ENCODE results near the gene MTHFD2L.
"Not testable (repeated sequence)": the region's sequence is repeated elsewhere in the genome, so short reads cannot be mapped to it uniquely, and the experiment has no call there.

The MTHFD2L gene

DNA sequence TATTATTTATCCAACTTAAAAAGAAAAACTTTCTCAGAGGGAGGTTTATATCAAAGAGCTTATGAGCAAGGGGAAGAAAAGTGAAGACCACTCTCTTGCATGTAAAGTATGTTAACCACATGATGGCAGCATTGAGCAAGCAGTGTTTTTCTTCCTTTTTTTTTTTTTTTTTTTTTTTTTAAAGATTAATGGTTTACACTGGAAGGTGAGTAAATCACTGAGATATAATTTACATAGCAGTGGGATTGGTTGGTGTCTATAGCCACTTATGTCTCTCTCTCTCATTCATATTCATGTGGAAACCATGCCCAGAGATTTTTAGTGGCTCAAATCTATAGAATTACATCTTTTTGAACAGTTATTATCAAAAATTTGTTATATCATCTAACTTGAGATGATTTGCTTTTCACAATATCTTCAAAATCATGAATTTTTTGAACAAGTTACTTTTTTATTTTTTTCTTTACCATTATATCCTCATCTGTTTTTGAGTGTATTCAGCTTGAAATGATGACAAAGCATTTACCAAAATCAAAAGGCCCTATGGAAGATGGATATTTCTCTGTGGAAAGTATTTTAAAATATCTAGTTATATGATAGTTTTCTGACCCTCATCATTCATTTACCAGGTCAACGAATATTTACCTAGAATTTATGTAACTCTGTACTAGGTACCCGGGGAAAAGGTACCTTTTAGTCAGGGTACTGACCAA, 31.6 kb downstream of the MTHFD2L start:
- peak; percentile 63 for DNase-seq (ENCODE audit: low spot score)

DNA sequence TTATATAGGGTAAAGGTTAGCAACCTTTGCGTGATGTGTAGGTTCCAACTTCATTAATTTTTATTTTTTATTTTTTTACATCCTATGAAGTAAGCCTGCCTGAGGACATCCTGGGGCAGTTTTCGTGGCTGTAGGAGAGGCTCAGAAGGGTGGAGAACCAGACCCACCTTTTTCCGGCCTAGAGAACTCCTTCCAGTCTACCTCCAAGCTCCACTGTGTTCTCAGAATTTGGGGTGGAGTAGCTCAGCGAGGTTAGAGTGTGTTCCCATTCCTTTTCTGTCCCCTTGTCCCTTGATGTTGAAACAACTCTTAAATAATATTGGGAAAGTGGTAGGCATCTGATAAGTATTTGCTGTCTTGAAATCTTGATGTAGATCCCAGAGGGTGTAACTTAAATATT, 32.4 kb downstream of the MTHFD2L start:
- no peak for DNase-seq (ENCODE audit: low spot score)

DNA sequence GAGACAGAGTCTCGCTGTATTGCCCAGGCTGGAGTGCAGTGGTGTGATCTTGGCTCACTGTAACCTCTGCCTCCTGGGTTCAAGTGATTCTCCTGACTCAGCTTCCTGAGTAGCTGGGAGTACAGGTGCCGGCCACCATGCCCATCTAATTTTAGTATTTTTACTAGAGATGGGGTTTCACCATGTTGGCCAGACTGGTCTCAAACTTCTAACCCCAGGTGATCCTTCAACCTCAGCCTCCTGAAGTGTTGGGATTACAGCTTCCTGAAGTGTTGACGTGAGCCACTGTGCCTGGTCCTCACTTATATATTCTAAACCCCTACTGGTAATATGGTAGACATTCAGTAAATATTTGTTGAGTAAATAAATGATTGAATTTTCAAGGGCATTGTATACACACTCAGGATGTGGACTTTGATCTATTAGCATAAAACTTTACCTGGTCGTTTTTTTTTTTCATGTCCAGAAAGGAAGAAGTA, 33.0 kb downstream of the MTHFD2L start:
- no peak for DNase-seq (ENCODE audit: low spot score)

DNA sequence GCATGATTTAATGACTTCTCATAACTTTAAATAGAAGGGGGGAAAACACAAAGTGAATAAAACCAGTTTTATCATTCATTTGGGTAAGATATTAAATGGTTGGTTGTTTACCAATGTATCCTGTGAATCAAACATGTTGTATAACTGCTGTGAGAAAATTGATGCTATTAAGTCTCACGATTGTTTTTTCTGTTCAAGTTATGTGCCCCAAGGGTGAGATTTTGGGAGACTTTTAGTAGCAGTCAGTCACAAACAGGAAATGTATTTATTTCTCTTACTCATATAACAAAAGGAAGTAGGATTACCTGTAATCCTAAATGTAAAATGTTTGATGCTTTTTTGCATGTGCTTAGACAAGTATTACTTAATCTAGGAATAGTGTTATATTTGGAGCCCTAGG, 39.2 kb downstream of the MTHFD2L start:
- DNase-seq (ENCODE audit: low spot score): no peak

DNA sequence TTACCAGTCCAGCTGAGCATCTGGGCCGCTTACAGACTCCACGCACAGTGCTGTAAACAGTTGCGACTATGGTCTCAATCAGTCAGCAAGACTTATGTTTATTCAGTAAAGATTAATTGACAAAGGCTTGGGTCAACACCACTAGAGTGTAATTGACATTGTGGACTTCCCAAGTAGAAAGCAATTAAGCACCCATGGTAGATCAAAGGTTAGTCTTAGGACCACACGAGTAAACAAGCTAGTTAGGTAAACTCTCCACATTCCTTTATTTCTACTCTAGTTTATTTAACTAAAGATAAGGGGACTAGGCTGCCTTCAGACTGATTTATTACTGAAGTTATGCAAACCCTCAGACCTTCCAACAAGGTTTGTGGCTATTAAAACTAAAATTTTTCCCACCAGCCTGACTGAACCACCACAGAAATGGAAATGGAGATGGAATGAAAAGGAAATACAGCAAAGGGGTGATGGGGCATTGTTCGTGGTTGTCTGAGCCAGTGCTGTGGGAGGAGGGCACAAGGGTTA, 44.2 kb downstream of the MTHFD2L start:
- no peak for DNase-seq (ENCODE audit: low spot score)

DNA sequence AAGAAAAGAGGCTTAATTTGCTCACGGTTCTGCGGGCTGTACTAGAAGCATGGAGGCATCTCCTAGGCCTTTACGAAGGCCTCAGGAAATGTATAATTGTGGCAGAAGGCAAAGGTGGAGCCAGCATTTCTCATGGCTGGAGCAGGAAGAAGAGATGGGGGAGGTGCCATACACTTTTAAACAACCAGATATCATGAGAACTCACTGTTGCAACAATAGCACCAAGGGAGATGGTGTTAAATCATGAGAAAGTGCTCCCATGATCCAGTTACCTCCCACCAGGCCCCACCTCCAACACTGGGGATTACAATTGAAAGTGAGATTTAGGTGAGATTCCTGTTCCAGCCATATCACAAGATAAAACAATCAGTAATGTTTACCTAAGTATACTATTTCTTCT, 45.5 kb downstream of the MTHFD2L start:
- DNase-seq (ENCODE audit: low spot score): no peak

DNA sequence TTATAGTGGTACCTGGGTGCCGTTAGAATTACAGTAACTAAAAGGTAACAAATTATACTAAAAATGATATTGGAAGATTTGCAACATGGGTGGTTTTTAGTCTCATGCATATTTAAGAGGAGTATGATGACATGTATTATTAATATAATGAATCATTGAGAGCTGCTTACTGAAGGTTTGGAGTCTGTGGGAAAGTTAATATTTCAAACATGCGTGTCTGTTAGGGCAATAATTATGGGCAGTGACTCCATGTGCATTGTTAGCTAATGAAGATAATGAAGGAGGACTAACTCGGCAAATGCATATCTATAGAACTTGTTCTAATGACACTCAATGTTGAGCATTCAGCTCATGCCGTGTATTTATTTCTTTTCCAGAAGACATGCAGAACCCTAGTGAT, 47.1 kb downstream of the MTHFD2L start:
- DNase-seq (ENCODE audit: low spot score): no peak

DNA sequence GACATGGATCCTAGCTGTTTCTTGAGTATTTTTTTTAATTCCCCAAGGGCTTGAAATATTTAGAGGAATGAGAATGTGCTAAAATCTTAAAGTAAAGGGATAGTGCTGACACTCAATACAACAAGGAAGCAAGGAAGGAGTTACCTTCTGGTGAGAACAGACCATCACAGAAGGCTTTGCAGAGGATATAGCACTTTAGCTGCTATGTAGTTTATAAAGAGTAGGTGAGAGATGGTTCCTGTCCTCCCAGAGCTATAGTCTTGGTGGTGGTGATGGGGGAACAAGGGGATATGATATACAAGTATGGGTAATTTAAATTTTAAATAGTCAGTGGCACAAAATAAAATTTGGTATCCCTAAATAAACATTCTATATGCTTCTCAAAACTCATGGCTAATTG, 47.6 kb downstream of the MTHFD2L start:
- DNase-seq (ENCODE audit: low spot score): no peak

DNA sequence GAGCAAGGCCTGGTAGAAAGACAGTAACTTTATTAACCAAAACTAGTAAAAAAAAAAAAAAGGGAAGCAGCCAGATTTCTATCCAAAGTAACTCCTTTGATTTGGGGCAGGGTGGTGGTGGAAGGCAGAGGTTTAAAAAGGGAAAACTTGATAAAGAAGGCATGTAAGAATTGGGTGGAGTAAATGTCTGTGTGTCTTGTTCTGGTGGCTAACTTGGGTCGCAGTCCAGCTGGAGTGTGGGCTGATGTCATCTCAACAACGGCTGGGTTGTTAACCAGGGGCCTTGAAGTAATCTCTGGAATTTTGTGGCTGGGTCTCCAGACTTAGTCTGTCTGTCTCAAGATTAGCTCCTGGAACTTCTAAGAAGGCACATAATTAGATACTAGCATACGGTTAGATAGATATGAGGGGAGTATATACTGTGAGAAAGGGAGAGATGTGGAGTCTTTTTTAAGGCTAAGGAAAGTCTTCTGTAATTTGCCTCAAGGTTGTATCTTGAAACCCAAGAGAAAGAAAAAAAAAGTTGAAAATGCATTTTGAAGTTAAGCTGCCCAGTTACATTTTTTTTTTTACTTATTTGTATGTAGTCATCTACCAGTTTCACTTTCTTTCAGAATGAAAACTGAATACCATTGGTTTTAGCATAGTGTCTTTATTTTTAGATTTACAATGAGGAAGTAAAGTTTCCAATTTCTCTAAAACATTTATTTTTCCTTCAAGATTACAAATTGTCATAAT, 48.3 kb downstream of the MTHFD2L start:
- DNase-seq (ENCODE audit: low spot score): no peak

DNA sequence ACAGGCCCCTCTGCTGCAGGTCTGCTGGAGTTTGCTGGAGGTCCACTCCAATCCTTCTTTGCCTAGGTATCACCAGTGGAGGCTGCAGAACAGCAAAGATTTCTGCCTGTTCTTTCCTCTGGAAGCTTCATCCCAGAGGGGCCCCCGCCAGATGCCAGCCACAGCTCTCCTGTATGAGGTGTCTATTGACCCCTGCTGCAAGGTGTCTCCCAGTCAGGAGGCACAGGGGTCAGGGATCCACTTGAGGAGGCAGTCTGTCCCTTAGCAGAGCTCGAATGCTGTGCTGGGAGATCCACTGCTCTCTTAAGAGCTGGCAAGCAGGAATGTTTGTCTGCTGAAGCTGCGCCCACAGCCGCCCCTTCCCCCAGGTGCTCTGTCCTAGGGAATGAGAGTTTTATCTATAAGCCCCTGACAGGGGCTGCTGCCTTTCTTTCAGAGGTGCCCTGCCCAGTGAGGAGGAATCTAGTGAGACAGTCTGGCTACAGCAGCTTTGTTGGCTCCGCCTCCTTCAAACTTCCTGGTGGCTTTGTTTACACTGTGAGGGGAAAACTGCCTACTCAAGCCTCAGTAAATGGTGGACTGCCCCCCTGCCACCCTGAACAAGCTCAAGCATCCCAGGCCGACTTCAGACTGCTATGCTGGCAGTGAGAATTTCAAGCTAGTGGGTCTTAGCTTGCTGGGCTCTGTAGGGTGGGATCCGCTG, 56.7 kb downstream of the MTHFD2L start:
- DNase-seq (ENCODE audit: low spot score): not testable (repeated sequence)

DNA sequence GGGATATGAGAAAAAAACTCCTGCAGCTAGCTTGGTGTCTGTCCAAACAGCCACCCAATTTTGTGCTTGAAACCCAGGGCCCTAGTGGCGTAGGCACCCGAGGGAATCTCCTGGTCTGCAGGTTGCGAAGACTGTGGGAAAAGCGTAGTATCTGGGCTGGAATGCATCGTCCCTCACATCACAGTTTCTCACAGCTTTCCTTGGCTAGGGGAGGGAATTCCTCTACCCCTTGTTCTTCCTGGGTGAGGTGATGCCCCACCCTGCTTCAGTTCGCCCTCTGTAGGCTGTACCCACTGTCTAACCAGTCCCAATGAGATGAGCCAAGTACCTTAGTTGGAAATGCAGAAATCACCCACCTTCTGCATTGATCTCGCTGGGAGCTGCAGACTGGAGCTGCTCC, 57.3 kb downstream of the MTHFD2L start:
- not testable (repeated sequence) for DNase-seq (ENCODE audit: low spot score)

DNA sequence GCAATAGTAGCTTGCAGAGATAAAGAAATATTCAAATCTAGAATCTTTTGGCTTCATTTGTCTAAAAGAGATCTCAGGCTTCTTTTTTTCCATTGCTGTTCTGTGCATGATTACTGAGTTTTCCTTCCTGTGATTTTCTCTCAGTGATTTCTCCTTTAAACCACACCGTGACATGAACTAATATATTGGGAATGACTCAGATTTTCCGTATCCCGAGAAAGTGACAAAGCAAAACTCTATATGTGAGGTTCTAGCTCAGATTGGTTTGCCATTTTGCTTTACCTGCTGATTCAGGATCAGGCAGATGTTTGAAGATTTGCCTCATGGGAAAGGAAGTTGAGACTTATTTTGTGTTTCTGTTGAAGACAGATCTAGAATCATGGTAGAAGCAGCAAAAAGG, 59.4 kb downstream of the MTHFD2L start:
- DNase-seq (ENCODE audit: low spot score): no peak

DNA sequence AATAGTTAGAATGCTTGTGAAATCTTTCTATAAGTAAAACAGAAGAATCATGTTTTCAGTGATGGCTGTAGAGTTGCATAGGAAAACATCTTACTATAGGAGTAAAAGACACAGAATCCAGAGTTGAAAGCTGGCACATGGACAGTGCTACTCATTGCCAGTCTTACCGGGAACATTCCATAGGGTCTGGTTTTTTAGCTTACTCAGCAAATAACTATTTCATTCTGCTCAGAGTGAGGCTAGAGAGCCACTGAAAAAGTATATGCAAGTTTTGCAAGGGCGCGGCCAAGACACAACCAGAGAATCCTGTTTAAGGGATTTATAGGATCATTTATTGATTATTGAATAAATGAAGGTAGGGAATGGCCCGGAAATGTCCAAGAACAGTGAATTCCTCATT, 60.3 kb downstream of the MTHFD2L start:
- no peak for DNase-seq (ENCODE audit: low spot score)

DNA sequence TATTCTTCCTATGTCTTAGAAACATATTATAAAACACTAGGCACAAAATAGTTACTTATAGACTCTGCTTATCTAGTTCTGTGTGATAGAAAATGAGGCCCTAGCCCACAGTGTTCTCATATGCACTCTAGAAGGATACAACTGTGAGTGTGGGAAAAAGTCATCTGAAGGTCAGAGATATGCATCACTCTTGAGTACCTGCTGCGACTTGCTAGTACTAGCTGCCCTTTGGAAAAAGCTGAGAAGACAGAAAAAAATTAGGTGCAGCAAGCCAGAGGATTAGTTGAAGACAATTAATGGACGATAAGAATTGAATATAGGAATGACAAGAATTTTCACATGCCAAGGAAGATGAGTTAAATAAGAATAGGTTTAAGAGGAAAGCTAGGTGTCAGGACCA, 61.3 kb downstream of the MTHFD2L start:
- DNase-seq (ENCODE audit: low spot score): no peak

DNA sequence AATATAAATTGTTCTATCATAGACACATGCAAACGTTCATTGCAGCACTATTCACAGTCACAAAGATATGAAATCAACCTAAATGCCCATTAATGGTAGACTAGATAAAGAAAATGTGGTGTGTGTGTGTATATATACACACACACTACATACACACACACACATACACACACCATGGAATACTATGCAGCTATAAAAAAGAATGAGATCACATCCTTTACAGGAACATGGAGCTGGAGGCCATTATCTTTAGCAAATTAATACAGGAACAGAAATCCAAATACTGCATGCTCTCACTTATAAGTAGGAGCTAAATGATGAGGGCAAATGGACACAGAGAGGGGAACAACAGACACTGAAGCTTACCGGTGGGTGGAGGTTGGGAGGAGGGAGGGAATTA, 65.2 kb downstream of the MTHFD2L start:
- no peak for DNase-seq (ENCODE audit: low spot score)

DNA sequence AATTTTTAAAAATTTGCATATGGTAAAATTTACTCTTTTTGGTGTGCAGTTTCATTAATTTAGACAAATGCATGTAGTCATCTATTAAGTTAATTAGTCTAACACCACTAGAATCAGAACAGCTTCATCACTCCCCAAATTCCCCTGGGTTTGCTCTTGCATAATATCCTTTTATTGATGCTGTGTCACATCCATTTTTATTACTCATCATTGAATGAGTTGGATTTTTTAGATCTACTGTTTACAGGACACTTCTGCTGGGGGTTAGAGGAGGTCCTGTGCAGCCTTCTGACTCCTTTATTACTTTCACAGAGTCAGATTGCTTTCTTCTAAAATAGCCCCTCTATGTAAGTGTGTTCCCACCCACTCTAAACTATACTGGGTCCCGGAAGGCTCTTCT, 65.9 kb downstream of the MTHFD2L start:
- DNase-seq (ENCODE audit: low spot score): no peak

DNA sequence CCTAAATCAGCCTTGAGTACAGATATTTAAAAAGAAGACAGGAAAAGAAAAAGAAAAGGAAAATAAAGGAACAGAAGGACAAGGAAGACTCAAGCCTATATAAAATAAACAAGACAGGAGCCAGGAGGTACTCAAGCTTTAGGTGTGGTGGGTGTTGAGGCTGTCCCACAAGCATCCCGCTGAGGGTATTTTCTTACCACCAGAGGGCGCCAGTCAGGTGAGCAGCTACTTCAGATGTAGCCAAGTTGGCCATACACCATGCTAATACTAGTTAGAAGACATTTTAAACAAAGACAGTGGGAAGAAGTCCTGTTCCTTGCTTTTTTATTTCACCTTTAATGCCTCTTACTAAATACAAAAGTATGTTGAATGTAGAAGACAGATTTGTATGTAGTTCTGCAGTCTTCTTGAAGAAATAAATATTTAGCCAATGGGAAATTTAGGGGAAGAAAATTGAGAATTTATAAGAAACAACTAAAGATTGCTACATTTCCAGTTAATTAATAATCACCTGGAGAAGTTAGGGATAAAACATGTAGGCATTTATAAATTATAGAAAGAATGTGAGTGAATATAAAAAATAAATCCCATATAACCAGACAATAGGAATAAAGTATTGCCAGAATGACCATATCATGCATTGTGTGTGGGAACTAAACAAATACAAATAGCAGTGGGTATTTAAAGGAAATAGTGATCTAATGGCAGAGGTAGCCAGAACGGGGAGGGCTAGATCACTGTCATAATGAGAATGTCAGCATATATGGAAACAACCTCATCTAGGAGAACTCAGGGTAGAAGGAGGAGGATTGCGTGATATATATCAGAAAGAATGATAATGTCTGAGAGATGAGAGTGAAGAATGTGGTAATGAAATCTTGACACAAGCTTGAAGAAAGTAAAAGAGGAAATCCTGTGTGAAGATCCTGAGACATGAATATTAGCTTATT, 71.0 kb downstream of the MTHFD2L start:
- peak; percentile 53 for DNase-seq (ENCODE audit: low spot score)

DNA sequence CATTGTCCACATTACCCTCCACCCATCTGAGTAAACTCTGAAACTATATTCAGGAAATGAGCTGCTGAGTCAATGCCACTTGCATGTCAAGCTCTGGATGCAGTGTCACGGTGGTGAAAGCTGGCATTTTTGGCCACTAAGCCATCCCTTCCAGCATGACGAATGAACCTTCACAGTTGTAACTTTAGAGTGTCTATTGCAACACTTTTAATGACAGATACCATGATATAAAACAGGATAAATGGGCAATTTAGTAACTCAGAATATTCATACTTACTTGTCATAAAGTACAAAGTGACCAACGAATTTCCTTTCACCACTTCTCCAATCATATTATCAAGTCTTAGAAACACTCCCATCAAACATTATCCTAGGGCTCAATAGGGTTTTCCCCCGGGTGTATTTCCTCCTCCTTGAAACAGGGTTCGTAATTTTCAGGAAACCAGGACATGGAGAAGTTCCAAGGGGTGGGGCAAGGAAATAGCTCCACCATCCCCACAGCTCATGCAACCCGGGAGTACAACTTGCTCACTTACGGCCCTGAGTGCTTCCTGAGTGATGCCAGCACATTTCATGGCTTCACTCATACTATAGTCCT, 73.1 kb downstream of the MTHFD2L start:
- no peak for DNase-seq (ENCODE audit: low spot score)

DNA sequence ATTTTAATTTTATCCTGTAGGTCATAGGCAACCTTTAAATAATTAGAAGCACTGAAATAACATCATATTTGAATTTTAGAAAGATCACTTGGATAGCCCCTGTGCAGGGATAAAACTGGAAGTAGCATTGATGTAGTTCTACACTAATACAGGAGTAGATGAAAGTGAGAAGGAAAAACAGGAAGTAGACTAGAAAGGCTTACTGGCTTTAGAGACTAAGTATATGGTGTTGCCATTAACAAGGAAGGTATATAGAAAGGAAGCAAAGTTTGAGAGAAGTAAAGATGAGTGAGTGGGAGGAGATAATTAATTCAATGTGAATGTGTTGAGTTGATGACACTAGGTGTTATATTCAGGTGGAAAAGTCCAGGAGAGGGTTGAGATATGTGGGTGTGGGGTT, 77.2 kb downstream of the MTHFD2L start:
- no peak for DNase-seq (ENCODE audit: low spot score)

DNA sequence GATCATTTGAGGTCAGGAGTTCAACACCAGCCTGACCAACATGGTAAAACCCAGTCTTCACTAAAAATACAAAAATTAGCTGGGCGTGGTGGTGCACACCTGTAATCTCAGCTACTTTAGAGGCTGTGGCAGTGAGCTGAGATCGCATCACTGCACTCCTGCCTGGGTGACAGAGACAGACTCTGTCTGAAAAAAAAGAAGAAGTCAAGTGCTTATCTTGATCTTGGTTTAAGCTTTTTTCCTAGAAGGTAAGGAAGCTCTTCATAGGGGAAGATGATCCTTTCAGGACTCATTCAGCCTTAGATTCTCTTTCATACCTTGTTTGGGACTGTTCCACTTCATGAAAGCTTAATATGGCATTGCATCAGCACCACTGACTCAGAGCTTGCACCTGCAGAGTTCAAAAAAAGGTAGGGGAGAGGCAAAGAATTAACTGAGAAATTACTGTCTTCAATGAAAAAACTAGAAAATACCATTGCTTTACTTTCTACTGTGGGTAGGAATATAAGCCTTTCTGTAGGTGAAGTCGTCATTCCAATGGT, 79.6 kb downstream of the MTHFD2L start:
- no peak for DNase-seq (ENCODE audit: low spot score)

DNA sequence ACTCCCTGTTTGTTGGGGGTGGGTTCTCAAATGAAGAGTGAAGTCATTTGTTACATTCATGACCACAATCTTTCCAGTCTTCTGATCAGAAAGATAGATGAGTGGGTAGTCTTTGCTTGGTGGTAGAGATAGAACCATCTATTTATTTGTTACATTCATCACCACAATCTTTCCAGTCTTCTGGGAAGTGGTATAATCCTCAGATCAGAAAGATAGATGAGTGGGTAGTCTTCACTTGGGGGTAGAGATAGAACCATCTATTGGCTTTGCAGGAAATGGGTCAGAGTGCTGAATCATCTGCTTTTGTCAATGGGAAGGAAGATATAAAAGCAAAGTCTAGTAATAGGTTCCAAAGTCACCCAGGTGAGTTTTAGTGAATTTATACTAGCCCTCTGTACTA, 86.1 kb downstream of the MTHFD2L start:
- no peak for DNase-seq (ENCODE audit: low spot score)

All from COLO829 (cell line).